GM19438 (cell line): ENCODE results near the gene USP6NL.
"Not testable (repeated sequence)": the region's sequence is repeated elsewhere in the genome, so short reads cannot be mapped to it uniquely, and the experiment has no call there.

ENCODE experiments used
- ATAC-seq: cut with Tn5 transposase; IDR thresholded peaks from one replicate; pipeline ENCODE4 v1.9.1; 2021; ENCODE audit warnings: low read depth; ENCODE audit not compliant: unreplicated experiment

Gene USP6NL

DNA sequence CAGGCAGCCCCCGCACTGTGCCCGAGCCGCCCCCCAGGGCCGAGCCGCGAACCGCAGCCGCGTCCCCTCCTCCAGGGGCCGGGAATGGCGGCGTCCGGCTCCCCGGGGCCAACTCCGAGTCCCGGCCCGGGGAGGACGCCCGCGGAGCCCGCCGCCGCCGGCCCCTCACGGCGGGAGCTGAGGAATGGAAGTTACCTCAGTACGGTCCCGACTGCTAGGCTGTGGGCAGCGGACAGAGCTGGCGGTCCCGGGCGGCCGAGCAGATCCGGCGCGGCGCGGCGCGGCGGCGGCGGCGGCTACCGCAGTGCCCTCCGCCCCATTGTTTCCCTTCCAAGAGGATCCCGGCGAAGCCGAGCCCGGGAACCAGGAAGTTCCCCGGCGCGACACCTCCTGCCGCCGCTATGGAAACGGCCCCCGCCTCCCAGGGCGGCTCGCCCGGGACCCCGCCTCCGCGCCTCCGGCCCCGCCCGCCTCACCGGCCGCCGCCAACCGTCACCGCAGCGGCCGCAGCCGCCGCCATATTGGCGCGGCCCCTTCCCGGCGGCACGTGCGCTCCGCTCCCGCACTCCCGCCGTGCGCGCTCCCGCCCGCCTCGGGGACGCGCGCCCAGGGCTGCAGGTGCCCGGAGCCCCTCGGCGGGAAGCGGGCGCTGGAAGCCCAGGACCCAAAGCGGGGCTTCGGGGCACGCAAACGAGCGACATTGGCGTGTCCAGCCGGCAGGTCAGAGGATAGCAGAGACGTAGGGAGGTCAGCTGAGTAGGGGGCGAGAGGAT is at the start of gene USP6NL:
Gene USP6NL (minus strand): TSS at position 403 of the 773 bp plus-strand sequence. CDS start 14,016 bp downstream, outside the sequence.
- ATAC-seq, result peak; percentile 46

DNA sequence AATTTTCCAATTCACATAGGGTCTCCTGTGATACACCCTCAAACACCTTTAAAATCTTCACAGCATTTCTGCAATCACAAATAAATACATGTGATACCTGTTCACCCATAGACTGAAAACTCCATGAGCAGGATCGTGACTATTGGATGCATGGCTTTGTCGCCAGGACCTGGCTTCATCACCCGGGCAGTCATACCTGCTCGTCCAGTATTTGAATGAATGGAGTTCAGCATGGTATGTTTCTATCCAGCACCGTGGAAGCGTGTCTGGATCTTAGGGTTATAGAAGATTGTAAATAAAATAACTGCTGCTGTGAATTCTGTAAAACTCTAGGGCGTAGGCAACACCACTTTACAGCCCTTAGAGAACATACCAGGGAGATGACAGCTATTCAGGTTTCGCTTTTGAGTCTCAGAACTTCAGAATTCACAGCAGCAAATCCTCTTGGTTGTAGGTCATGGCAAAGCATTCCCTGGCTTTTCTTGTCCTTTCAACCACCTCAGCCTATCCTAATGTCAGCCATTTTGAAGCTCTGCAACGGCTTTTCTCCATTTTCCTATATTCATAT is 47.4 kb upstream of the USP6NL start:
- no peak for ATAC-seq

DNA sequence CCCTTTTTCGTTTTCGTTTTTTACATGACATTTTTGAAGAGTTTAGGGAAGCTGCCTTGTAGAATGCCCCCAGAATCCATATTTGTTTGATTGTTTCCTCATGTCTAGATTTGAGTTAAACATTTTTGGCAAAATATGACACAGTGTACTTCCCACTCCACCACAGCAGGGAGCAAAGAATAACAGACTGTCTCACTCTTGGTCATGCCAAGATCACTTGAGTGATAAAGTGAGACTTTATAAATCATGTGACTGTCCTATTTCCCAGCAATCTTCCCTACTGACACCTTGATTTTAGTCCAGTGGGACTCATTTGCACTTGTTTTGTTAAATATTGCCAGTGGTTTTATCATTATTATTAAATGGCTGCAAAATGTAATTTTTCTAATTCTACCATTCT is 44.4 kb upstream of the USP6NL start:
- ATAC-seq, result no peak

DNA sequence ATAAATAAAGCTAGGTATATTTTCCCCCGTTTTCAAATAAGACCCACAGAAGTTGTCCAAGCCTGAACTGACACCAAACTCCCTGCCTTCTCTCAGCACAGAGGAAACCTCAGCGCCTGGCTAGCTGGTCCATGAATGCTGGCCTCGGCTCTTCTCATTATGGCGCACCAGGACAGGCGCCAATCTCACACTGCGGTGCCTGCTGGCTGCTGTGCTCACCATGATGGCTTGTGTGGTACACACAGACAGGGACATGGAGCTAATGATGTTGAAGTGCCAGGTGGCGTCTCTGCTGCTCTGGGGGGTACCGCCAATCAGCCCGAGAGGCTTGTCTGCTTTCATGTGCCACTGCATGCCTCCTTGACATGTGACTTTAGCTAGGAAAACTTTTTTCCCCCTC is 43.2 kb upstream of the USP6NL start:
- ATAC-seq, result no peak

DNA sequence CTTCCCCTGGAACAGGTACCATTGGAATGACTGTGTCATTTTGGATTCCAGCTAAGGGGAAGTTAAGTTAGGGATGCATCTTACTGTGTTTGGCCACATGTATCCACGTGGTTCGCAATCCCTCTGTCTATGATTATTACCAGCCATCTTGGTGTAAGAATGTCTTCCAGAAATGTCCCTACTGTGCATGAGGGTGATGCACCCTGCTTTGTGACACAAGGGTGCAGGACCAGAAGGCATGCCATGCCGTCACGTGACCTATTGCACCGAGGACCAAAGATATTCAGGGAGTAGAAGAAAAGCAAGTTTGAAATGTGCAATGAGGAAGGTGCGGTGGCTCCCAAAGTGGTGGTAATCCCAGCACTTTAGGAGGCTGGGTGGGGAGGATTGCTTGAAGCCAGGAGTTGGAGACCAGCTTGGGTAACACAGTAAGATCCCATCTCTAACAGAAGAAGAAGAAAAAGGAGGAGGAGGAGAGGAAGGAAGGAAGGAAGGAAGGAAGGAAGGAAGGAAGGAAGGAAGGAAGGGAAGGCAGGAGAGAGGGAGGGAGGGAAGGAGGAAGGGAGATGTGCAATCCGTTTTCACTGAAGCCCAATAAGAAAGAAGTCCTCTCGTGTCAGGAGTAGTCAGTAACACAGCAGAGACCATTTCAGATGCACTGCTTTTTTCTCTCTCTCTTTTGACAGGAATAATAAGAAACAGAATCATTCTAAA is 42.5 kb upstream of the USP6NL start:
- ATAC-seq, result no peak

DNA sequence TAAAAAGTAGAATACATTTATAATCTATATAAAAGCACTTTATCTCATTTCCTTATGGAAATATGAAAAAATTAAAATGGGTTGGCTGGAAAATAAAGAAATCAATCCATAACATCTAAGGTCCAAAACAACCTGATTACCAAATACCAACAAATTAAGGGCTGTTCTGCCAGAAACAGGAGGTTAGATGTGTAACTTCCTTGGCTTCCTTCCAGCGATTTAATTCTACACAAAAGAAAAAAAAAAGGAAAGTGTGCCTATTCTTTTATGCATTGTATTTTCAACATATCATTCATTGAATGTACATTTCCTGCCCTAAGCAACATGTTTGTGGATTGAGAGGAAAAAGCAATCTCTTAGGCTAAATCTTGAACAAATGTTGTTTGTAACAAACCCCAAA is 36.2 kb upstream of the USP6NL start:
- no peak for ATAC-seq

DNA sequence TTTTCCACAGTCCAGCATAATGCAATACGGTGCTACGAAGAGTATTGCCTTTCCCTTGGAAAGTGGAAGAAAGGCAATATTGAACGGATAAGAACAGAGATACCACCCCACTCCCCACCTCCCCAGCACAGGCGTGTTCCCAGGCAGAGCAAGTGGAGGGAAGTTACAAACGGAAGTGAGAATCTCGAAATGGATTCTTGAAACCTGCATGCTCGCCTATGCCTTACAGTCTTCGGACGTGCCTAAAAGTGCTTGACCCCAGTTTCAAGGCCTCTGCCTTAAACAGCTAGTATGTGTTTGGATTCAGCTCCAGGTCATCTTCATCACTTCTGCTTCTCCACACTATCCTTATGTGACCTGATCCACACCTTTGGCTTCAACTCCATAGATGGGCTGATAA is 35.0 kb upstream of the USP6NL start:
- ATAC-seq, result no peak

DNA sequence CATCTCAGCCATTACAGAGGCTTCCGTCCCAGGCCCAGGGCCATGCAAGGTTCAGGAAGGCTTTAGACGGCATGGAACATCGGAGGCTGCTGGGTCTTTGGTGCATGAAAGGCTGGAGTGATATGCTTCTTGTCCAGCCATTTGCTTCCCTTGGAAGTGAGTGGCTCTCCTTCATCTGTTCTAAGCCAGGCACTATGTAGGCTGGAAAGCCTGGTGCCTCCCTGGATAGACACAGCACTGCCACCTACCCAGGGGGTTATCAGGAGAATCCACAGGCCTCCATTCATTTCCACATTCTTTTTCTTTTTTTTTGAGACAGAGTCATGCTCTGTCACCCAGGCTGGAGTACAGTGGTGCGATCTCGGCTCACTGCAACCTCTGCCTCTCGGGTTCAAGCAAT is 31.6 kb upstream of the USP6NL start:
- ATAC-seq, result no peak

DNA sequence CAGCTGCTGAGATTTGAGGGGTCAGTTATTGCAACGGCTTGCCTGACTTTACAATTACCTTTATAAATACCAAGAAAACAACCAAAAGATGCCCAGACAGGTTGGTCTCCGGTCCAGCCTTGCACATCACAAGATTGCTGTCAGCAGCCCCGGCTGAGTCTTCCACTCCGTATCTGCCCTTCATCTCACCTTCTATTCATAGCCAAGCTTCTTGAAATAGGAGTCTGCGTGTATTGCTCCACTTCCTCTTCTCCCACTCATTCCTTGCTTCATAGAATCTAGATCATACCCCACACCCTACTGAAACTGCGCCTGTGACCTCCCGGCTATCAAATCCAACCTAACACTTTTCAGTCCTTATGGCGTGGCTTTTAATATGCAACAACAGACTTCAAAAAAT is 31.1 kb upstream of the USP6NL start:
- no peak for ATAC-seq

DNA sequence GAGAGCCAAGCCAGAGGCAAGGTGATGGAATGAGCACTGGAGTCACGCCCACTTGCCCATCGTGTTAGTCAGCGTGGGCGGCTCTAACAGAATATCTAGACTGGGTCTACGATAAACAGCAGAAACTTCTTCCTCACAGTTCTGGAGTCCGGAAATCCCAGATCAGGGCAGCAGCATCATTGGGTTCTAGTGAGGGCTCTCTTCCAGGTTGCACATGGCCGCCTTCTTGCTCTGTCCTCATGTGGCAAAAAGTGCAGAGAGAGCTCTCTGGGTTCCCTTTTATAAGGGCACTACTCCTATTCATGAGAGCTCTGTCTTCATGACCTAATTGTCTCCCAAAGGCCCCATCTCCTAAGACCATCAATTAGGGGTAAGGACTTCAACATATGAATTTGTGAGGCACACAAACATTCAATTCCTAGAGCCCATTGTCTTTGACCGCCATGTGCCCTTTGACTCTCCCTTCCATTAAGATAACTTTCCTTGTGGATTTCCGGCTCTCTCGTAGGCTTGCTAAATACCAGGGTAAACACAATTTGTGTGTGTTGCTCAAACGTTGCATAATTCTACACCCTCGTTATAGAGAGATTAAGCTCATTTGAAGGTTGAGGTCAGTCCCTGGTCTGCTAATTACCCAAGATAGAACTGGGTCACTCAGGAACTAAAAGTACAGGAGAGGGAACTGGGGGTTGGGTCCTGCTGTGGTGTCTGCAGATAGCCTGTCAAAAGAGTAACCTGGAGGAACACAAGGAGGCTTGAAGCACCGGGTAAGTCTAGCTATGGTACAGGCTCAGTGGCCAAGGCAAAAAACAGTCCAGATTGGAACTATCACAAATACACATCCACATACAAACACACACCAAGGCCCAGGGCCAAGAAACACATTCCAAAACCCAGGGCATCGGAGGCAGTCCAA is 28.7 kb upstream of the USP6NL start:
- no peak for ATAC-seq

DNA sequence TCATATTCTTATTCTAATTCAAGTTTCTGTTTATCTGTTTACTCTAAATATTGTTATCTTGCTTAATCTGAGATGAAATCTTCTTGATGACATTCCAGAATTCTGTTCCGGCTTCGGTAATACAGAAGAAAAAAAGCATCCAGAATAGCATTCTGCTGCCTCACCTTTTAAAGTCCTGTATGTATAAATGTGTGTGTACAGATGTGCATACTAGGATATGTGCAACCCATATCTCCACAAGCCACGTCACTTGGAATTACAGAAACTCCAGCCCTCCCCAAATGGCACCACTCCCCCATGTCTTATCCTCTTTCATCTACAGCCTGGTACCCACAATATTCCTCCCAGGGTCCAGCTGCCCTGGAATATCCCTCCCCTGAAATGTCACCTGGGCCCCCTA is 27.9 kb upstream of the USP6NL start:
- no peak for ATAC-seq

DNA sequence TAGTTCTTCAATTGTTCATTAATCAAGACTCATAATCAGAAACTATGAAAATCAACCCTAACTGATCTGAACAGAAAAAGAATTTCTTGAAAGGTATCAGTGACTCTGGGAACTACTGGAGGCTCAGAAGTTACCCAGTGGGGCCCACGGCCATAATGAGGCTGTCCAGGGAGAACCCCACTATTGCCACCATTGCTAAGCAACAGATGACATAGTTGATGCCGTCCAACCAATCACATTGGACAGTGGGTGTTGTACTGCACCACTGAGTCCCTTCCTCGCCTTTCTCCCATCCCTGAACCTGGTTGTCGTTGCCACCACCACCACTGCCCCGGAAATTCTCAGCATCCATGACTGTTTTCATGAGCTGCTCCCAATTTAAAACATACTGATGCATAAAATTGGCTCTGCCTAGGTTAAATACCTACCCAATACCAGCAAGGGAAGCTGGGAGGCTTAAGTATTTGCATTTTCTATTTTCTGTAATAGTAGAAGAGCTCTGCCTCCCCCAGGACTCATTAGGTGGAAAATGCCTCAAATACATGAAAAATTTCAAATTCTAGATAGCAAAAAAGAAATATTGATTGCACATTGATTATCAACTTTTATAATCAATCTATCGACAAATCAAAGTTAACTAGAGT is 26.7 kb upstream of the USP6NL start:
- peak; percentile 98 for ATAC-seq

DNA sequence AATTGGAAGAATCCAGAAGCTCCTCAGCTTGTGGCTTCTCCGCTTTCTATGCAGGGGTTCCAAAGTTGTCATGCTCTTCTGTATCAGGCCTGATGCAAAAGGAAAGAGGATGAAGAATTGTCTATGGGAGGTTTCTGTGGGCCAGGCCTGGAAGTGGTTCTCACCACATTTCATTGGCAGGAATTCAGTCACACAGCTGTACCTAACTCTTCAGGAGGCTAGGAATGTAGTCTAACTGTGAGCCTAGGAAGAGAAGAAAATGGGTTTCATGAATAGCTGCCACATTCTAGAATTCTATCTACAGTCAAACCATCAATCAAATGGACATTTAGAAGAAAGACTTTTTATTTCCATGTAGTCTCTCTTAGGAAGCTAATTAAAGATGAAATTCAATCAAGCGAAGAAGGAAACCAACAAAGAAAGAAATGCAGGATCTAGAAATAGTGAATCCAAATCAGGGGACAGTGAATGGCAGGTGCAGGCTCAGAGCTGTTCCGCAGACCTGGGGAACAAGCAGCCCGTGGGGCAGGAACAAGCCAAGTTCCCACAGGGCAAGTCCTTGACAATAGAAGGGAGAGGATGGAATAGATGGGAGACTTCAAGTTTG is 25.4 kb upstream of the USP6NL start:
- no peak for ATAC-seq

DNA sequence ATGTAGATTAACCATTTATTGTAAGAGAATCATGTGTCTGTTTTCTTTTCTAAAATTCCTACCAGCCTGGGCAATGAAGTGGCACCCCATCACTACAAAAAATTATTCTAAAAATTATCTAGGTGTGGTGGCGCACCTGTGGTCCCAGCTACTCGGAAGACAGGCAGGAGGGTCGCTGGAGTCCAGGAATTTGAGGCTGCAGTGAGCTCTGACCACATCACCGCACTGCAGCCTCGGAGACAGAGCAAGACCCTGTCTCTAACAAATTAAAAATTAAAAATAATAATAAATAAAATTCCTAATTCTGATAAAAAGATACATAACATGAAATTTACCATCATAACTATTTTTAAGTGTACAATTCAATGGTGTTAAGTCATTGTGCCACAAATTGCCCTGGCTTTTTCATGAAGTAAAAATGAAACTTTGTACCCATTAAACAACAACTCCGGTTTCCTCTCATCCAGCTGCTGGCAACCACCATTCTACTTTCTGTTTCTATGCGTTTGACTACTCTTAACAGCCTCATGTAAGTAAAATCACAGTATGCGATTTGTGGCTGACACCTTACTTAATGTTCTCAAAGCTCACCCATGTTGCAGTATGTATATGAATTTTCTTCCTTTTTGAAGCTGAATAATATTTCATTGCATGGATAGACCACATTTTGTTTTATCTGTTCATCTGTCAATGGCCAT is 20.6 kb upstream of the USP6NL start:
- peak; percentile 95 for ATAC-seq

DNA sequence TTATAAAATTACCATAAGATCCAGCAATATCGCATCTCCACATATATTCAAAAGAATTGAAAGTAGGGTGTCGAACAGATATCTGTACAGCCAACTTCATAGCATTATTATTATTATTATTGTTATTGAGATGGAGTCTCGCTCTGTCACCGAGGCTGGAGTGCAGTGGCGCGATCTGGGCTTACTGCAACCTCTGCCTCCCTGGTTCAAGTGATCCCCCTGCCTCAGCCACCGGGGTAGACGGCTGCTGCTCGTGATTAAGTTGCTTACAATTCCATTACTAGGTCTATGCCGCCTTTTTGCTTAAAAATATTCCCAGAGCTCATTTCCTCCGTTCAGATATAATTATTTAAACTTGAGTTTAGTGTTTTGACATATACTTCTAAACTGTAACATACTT is 19.8 kb upstream of the USP6NL start:
- no peak for ATAC-seq

DNA sequence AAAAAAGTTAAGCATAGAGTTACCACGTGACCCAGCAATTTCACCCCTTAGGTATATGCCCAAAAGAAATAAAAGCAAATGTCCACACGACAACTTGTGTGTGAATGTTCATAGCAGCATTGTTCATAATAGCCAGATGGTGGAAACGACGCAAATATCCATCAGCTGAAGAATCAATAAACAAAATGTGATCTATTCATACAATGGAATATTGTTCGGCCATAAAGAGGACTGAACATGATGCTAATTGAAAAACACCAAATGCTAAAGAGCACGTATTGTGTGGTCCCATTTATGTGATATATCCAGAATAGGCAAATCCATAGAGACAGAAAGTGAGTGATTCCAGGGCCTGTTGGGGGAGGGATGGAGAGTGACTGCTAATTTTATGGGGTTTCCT is 18.3 kb upstream of the USP6NL start:
- no peak for ATAC-seq

DNA sequence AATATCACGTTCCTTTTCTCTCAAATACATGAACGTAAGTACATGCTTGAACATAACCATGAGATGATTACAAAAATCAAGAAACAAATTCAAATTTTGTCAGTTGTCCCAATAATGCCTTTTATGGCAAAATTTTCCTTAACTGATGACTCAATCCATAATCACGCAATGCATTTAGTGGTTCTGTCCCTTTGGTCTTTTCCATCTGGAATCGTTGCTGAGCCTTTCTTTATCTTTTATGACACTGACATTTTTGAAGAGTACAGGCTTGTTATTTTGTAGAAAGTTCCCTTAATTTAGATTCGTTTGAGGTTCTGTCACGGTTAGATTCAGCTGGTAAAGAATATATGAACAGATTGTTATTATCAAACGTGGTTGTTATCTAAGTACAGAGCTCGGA is 16.5 kb upstream of the USP6NL start:
- not testable (repeated sequence) for ATAC-seq

DNA sequence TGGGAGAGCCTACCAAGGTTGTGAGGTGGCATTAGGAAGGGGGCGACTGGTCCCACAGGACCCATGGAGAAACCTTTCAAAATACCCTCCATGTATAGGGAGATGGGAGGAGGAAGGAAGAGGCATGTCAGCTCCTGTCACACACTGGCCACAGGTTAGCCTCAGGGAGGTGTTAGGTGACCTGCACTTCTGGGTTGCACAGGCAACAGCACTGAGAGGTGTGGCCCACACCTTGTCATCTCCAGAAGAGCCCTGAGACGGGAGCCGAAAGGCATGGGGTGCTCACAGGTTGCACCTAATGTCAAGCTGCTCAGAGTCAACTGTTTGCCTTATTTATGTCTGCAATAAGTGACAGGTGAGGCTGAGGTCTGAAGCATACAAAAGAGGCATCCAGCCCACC is 14.6 kb upstream of the USP6NL start:
- ATAC-seq, result no peak

DNA sequence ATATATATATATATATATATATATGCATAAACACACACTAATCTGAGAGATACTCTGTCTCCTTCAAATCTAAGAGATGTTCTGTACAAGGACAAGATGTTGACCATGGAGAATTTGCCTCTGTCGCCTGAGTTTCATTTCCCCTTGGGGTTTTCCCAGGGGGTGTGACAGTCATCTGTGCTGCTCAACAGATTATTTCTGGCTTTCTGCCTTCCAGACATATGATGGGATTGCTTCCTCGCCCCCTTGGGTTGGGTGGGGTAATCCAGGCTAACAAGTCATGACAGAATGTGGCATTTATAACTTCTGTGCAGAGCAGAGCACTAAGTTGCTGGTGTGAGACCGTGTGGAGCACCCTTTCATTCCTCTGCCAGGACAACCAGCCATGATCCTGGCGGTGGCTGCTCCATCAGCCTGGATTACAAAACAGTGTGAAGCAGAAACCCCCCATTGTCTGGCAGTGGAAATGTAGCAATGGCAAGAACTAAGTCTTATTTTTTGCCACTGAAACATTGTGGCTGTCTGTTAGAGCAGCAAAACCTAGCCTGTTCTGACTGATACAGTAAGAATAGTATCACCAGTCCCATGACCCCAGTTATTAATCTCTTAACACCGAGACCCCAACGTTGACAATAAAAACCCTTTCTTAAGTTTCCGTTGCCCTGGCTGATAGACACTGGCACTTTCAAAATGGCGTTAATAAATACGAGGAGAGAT is 13.7 kb upstream of the USP6NL start:
- ATAC-seq, result peak; percentile 78
